Endothelial cell of umbilical vein (primary cell): ENCODE results near the gene C16orf82. TPM values are rescaled to one million over a fixed set of nuclear protein-coding genes. Genes with fewer than 3 reads are reported as not detected.
"Not testable (repeated sequence)": the region's sequence is repeated elsewhere in the genome, so short reads cannot be mapped to it uniquely, and the experiment has no call there.

Source experiments
- BruUV-seq: library from RNA; stranded (reverse); fragments of 400-500 nt; replicated peaks from 2 replicates; lab custom pipeline; 2021; lab: Mats Ljungman, UMichigan
- CTCF ChIA-PET: fragments of 300-600, 350-600 bp; sonication (Branson Sonifier 250); formaldehyde crosslinking; loops from one replicate; lab custom pipeline; 2021; ENCODE audit warnings: antibody characterized with exemption, inconsistent platforms; lab: Charles Lee
- POLR2A ChIA-PET: fragments of 300-600, 350-600 bp; sonication (Branson Sonifier 250); formaldehyde crosslinking; loops from one replicate; lab custom pipeline; 2021; ENCODE audit warnings: antibody characterized with exemption, inconsistent platforms; lab: Charles Lee
- DNase-seq: peaks from one replicate; pipeline ENCODE4 v3.0.0-alpha.2; 2011; ENCODE audit warnings: low read depth, low spot score
- FAIRE-seq: peaks from 2 replicates; lab custom pipeline; 2011; peaks lifted over from hg19 to GRCh38; lab: Jason Lieb, UNC
- H2AFZ ChIP-seq: 2 replicates; pipeline ENCODE4 v1.6.0; 2012; ENCODE audit warnings: low read depth, low read length, control low read depth, inconsistent platforms
- H3K27ac ChIP-seq: 2 replicates; pipeline ENCODE4 v1.5.1; 2011; ENCODE audit warnings: low read depth, mild to moderate bottlenecking, control low read depth, low read length, moderate library complexity; ENCODE audit not compliant: insufficient read depth
- H3K27me3 ChIP-seq, 2 experiments: 2 replicates each; pipeline versions ENCODE4 v1.6.0 to v1.6.1; 2011; ENCODE audit warnings: low read length in 2 of 2, mixed read lengths in 1 of 2; ENCODE audit not compliant: control insufficient read depth in 2 of 2, insufficient read depth in 2 of 2
- H3K36me3 ChIP-seq, 2 experiments: 2 replicates in 1 of 2; 3 replicates in 1 of 2; pipeline ENCODE4 v1.5.1; 2011; ENCODE audit warnings: low read length in 2 of 2, mild to moderate bottlenecking in 1 of 2, moderate library complexity in 1 of 2; ENCODE audit not compliant: control insufficient read depth in 2 of 2, insufficient read depth in 2 of 2; ENCODE audit errors: extremely low read depth in 1 of 2
- H3K4me1 ChIP-seq: 3 replicates; pipeline ENCODE4 v1.5.1; 2011; ENCODE audit warnings: mild to moderate bottlenecking, low read length; ENCODE audit not compliant: control insufficient read depth, insufficient read depth; ENCODE audit errors: extremely low read depth
- H3K4me2 ChIP-seq: 2 replicates; pipeline ENCODE4 v1.6.1; 2011; ENCODE audit warnings: low read length, control low read depth, mixed read lengths; ENCODE audit not compliant: insufficient read depth
- H3K4me3 ChIP-seq, 3 experiments: fragments of 200-600 bp in 1 of 3; sonication (generic), shearing (Covaris generic) in 1 of 3; replicated peaks in 1 of 3; 2 replicates each; pipeline ENCODE4 v1.5.1; 2011 to 2016; ENCODE audit warnings: control low read depth in 3 of 3, low read length in 3 of 3, mild to moderate bottlenecking in 2 of 3, inconsistent platforms in 1 of 3, low read depth in 1 of 3, moderate library complexity in 1 of 3; ENCODE audit not compliant: insufficient read depth in 1 of 3
- H3K79me2 ChIP-seq: 2 replicates; pipeline ENCODE4 v1.6.0; 2012; ENCODE audit warnings: low read length, inconsistent platforms; ENCODE audit not compliant: control insufficient read depth, insufficient read depth
- H3K9ac ChIP-seq: replicated peaks from 2 replicates; pipeline ENCODE3; 2011; ENCODE audit warnings: low read length, control low read depth; ENCODE audit not compliant: insufficient read depth; ENCODE audit errors: extremely low read depth
- H3K9me1 ChIP-seq: replicated peaks from 3 replicates; pipeline ENCODE4 v1.6.0; 2011; ENCODE audit warnings: mild to moderate bottlenecking, low read length; ENCODE audit not compliant: control insufficient read depth, insufficient read depth; ENCODE audit errors: extremely low read depth
- H3K9me3 ChIP-seq: replicated peaks from 2 replicates; pipeline ENCODE4 v1.5.1; 2012; ENCODE audit warnings: low read length, inconsistent platforms; ENCODE audit not compliant: control insufficient read depth, insufficient read depth
- H4K20me1 ChIP-seq: replicated peaks from 2 replicates; pipeline ENCODE3; 2011; ENCODE audit warnings: mild to moderate bottlenecking, low read length; ENCODE audit not compliant: control insufficient read depth, insufficient read depth; ENCODE audit errors: extremely low read depth
- EZH2 ChIP-seq: IDR thresholded peaks from 2 replicates; pipeline ENCODE4 v1.6.1; 2012; ENCODE audit warnings: borderline replicate concordance, low read depth, mild to moderate bottlenecking, moderate library complexity, low read length, inconsistent platforms; ENCODE audit not compliant: severe bottlenecking
- FOS ChIP-seq: IDR thresholded peaks from 2 replicates; pipeline ENCODE4 v1.6.1; 2011; ENCODE audit warnings: mild to moderate bottlenecking, low read length, moderate library complexity, borderline replicate concordance; ENCODE audit not compliant: insufficient read depth
- GATA2 ChIP-seq: IDR thresholded peaks from 2 replicates; pipeline ENCODE4 v1.7.0; 2011; ENCODE audit warnings: low read depth, mild to moderate bottlenecking, moderate library complexity, mixed read lengths, low read length; ENCODE audit not compliant: insufficient read length, insufficient read depth
- JUN ChIP-seq: IDR thresholded peaks from 2 replicates; pipeline ENCODE4 v1.6.1; 2011; ENCODE audit warnings: borderline replicate concordance, low read depth; ENCODE audit not compliant: insufficient read length, insufficient read depth
- MYC ChIP-seq: IDR thresholded peaks from one replicate; pipeline ENCODE4 v1.6.1; 2011; ENCODE audit warnings: mild to moderate bottlenecking, low read depth, low read length
- POLR2A ChIP-seq: IDR thresholded peaks from 2 replicates; pipeline ENCODE4 v1.6.1; 2012; ENCODE audit warnings: low read depth, mild to moderate bottlenecking, control low read depth, low read length
- POLR2AphosphoS5 ChIP-seq: IDR thresholded peaks from 2 replicates; pipeline ENCODE4 v1.6.1; 2012; ENCODE audit warnings: low read depth, mild to moderate bottlenecking, control low read depth, low read length, moderate library complexity; ENCODE audit not compliant: insufficient read depth
- dilution Hi-C: fragments of 300-500 bp; cut with MboI; formaldehyde crosslinking; loops from one replicate; pipeline ENCODE4 v1.15.0; 2019; ENCODE audit warnings: low sequenced_read_pairs; ENCODE audit not compliant: extremely low pct_ligation_motif_present
- intact Hi-C: fragments of 100-400 bp; cut with micrococcal nuclease; formaldehyde crosslinking; loops from one replicate; pipeline ENCODE4 v1.10.0; 2022
- polyA plus RNA-seq, 4 experiments: library from polyadenylated mRNA; depleted of rRNA in 3 of 4; stranded (reverse) in 3 of 4; unstranded in 1 of 4; fragments of >200 nt; gene quantifications; 2 replicates each; pipeline versions ENCODE4 v1.2.1 to v1.2.3, GENCODE V29; 2011 to 2012; ENCODE audit warnings: missing spikeins in 1 of 4
- total RNA-seq: library from RNA; stranded (reverse); gene quantifications from 2 replicates; pipeline ENCODE4 v1.2.3, GENCODE V29; 2021
- TF ChIP-seq, protein P1 (sequence below): IDR thresholded peaks from 2 replicates; pipeline ENCODE4 v1.6.1; 2011; ENCODE audit not compliant: insufficient read depth, insufficient read length

The C16orf82 gene
- total and polyA plus RNA-seq, 2 donors (not counting 3 experiments of a cell fraction or from before 2014, with no cell fraction given): not detected

- H3K9me1 ChIP-seq, H3K27me3 ChIP-seq, H2AFZ ChIP-seq, H3K27ac ChIP-seq, POLR2A ChIA-PET, FAIRE-seq, H3K36me3 ChIP-seq, H3K4me3 ChIP-seq, H3K4me2 ChIP-seq, intact Hi-C loops, BruUV-seq, DNase-seq, dilution Hi-C loops, H3K4me1 ChIP-seq, H3K9me3 ChIP-seq, H3K9ac ChIP-seq, H3K79me2 ChIP-seq, H4K20me1 ChIP-seq: not testable (repeated sequence)
- CTCF ChIA-PET: interaction anchor here (1.6 kb wide), 1 partner anchor 24 kb away, joined by 4 read pairs; no protein-coding TSS in a partner anchor
Observed at GRCh38 chr16:27086031-27086430, 19.3 kb downstream of the C16orf82 start.

DNA sequence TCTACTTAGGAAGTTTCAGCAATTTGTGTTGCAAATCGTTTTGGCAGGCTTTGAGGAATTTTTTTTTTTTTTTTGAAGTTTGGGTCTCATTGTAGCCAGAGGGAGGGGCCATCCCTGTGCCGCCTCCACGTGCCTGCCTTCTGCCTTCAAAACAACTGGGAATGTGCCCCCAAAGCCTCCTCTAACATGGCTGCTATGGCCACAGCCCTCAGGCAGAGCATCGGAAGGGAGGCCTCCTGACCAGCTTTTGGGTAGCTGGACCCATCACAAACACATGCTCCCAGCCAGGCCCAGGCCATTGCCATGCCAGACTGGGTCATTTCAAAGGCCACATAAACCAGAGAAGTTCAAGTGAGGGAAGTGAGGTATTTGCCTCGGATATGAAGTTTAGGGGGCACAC lies 21.5 kb downstream of the C16orf82 start:
- CTCF ChIA-PET: no interaction called here
- no peak for DNase-seq
- POLR2A ChIA-PET: no interaction called here
- H3K27me3 ChIP-seq: no peaks in the 10 kb centered on the region
- H3K9me3 ChIP-seq: no peaks in the 10 kb centered on the region
- H3K9ac ChIP-seq: no peak overlapping the region
- TF ChIP-seq JUN (no peak), POLR2AphosphoS5 (no peak), MYC (no peak), GATA2 (no peak), POLR2A (no peak), EZH2 (no peak), FOS (no peak)
- TF ChIP-seq, protein P1, sequence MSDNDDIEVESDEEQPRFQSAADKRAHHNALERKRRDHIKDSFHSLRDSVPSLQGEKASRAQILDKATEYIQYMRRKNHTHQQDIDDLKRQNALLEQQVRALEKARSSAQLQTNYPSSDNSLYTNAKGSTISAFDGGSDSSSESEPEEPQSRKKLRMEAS: no peak
- H3K27ac ChIP-seq: no peak overlapping the region
- H3K4me2 ChIP-seq: no peak overlapping the region
- no peaks in the 10 kb centered on the region for H3K9me1 ChIP-seq
- H3K4me1 ChIP-seq: no peaks in the 10 kb centered on the region
- H4K20me1 ChIP-seq: no peaks in the 10 kb centered on the region
- H3K79me2 ChIP-seq: no peaks in the 10 kb centered on the region
- BruUV-seq: no TSS peak
- no peak for FAIRE-seq
- H2AFZ ChIP-seq: no peak overlapping the region
- H3K4me3 ChIP-seq: no peak overlapping the region
- dilution Hi-C loops (no loop called here), intact Hi-C loops (no loop called here)
- no peaks in the 10 kb centered on the region for H3K36me3 ChIP-seq
